Cardiac muscle cell (in vitro differentiated cells and primary cell): Measurements from ENCODE around the gene SPATA31E1. TPM values are rescaled to one million over a fixed set of nuclear protein-coding genes. Genes with fewer than 3 reads are reported as not detected.

Source experiments
- DNase-seq, 2 donors: peaks; one replicate each; pipeline versions ENCODE4 v3.0.0 to v3.0.0-alpha.2; 2010 to 2017; ENCODE audit warnings: low read depth in 1 of 2, low spot score in 1 of 2
- H3K27ac ChIP-seq: fragments of 200-600 bp; sonication (generic); 2 replicates; pipeline ENCODE4 v1.5.1; 2016
- H3K27me3 ChIP-seq: fragments of 200-600 bp; sonication (generic); 2 replicates; pipeline ENCODE4 v1.6.0; 2016; ENCODE audit warnings: control low read depth
- H3K36me3 ChIP-seq: fragments of 200-600 bp; sonication (generic); 2 replicates; pipeline ENCODE4 v1.5.1; 2016; ENCODE audit warnings: control low read depth
- H3K4me1 ChIP-seq: fragments of 200-600 bp; sonication (generic); 2 replicates; pipeline ENCODE4 v1.8.1; 2017; ENCODE audit warnings: low read depth, mild to moderate bottlenecking, mixed run types
- H3K4me3 ChIP-seq: fragments of 200-600 bp; sonication (generic); 2 replicates; pipeline ENCODE4 v1.5.1; 2016; ENCODE audit warnings: mild to moderate bottlenecking
- H3K9me3 ChIP-seq: fragments of 200-600 bp; sonication (generic); 2 replicates; pipeline ENCODE4 v1.5.1; 2017; ENCODE audit warnings: low read depth, mild to moderate bottlenecking, control low read depth
- CTCF ChIP-seq: IDR thresholded peaks from 2 replicates; pipeline ENCODE4 v1.5.1; 2012; ENCODE audit warnings: low read depth, mild to moderate bottlenecking, low read length
- polyA plus RNA-seq: library from polyadenylated mRNA; unstranded; fragments of >200 nt; fragmentation: Nextera tagmentation; extraction: Ambion mirVana; gene quantifications from 2 replicates; pipeline ENCODE4 v1.2.1, GENCODE V29; 2016
- total RNA-seq: library from RNA; depleted of rRNA; stranded (reverse); fragments of >200 nt; gene quantifications from 2 replicates; pipeline ENCODE4 v1.2.3, GENCODE V29; 2016

Gene SPATA31E1
- total and polyA plus RNA-seq, 2 experiments from 2014 or later: not detected

- no peak for TF ChIP-seq CTCF
- Histone ChIP-seq H3K27me3 (no peaks in the 10 kb centered on the region), H3K27ac (no peak overlapping the region), H3K9me3 (no peaks in the 10 kb centered on the region), H3K4me1 (no peaks in the 10 kb centered on the region), H3K36me3 (no peaks in the 10 kb centered on the region), H3K4me3 (no peak overlapping the region)
- DNase-seq: no peak
Observed at GRCh38 chr9:87880683-87881082, 2.0 kb upstream of the SPATA31E1 start.

GRCh38 chr9:87883274-87883673 is 597 bp downstream of the SPATA31E1 start:
- H3K4me3 ChIP-seq: no peak overlapping the region
- no peaks in the 10 kb centered on the region for H3K27me3 ChIP-seq
- no peaks in the 10 kb centered on the region for H3K4me1 ChIP-seq
- H3K9me3 ChIP-seq: no peaks in the 10 kb centered on the region
- DNase-seq: no peak
- H3K27ac ChIP-seq: no peak overlapping the region
- no peaks in the 10 kb centered on the region for H3K36me3 ChIP-seq
- TF ChIP-seq CTCF: no peak

- H3K27ac ChIP-seq: no peak overlapping the region
- no peaks in the 10 kb centered on the region for H3K27me3 ChIP-seq
- no peaks in the 10 kb centered on the region for H3K9me3 ChIP-seq
- no peaks in the 10 kb centered on the region for H3K4me1 ChIP-seq
- H3K36me3 ChIP-seq: no peaks in the 10 kb centered on the region
- no peak overlapping the region for H3K4me3 ChIP-seq
- no peak for DNase-seq
- TF ChIP-seq CTCF: peak; percentile 20
Observed at GRCh38 chr9:87883990-87884389, 1.3 kb downstream of the SPATA31E1 start.

DNA sequence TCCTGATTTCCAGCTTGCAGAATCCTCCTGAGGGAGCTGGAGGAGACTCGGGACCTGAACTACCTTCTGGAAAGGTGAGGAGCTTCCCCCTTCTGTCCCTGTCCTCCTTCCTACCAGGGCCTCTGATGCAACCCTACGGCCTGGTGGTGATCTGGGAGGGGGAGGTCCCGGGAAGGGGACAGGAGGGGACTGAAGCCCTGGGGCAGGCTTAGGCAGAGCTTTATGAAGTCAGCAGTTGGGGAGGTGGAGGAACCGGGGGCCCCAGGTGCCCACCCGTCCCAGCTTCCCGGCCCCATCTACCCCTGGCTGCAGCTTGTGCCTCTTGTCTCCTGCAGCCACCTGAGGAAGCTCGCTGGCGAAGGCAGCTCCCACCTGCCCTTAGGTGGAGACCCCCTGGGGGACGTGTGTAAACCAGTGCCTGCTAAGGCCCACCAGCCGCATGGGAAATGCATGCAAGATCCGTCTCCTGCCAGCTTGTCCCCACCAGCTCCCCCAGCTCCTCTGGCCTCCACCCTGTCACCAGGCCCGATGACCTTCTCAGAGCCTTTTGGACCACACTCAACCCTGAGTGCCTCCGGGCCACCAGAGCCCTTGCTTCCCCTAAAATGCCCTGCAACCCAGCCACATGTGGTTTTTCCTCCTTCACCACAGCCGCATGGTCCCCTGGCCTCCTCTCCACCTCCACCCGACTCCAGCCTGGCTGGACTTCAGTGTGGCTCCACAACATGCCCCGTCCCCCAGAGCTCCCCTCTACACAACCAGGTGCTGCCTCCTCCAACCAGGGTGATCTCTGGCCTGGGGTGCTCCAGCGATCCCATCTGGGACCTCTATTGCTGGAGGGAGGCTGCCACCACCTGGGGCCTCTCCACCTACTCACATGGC is 2.1 kb downstream of the SPATA31E1 start:
- Histone ChIP-seq H3K4me1 (no peaks in the 10 kb centered on the region), H3K4me3 (no peak overlapping the region), H3K27ac (no peak overlapping the region), H3K36me3 (no peaks in the 10 kb centered on the region), H3K27me3 (no peaks in the 10 kb centered on the region), H3K9me3 (no peaks in the 10 kb centered on the region)
- no peak for DNase-seq
- no peak for TF ChIP-seq CTCF

GRCh38 chr9:87885484-87886189 is 3.0 kb downstream of the SPATA31E1 start:
- Histone ChIP-seq H3K9me3 (no peaks in the 10 kb centered on the region), H3K27ac (no peak overlapping the region), H3K4me3 (no peak overlapping the region), H3K36me3 (no peaks in the 10 kb centered on the region), H3K27me3 (no peaks in the 10 kb centered on the region), H3K4me1 (no peaks in the 10 kb centered on the region)
- DNase-seq: no peak
- no peak for TF ChIP-seq CTCF
